Activated T-cell treated with anti-CD3 and anti-CD28 coated beads, Interleukin-2, amount 50 U/mL, for 4 hours (primary cell): ENCODE measurements around the gene TH. TPM values are rescaled to one million over a fixed set of nuclear protein-coding genes. Genes with fewer than 3 reads are reported as not detected.
"Not testable (repeated sequence)": the region's sequence is repeated elsewhere in the genome, so short reads cannot be mapped to it uniquely, and the experiment has no call there.

ENCODE experiments used
- ATAC-seq, 2 donors: fragments of 200-7000 bp; cut with Tn5 transposase; one replicate each; pipeline ENCODE4 v1.10.0; 2021
- DNase-seq: peaks from one replicate; pipeline ENCODE4 v3.0.0-alpha.2; 2020
- H3K27me3 Mint-ChIP-seq: one replicate; pipeline ENCODE4 v1.8.0; 2021; ENCODE audit warnings: low read depth, mixed read lengths
- H3K36me3 Mint-ChIP-seq: one replicate; pipeline ENCODE4 v1.8.0; 2022; ENCODE audit warnings: mixed read lengths; ENCODE audit not compliant: insufficient read depth
- H3K4me1 Mint-ChIP-seq: one replicate; pipeline ENCODE4 v1.8.0; 2021; ENCODE audit warnings: low read depth, mixed read lengths
- H3K4me3 Mint-ChIP-seq: one replicate; pipeline ENCODE4 v1.8.0; 2021; ENCODE audit warnings: mild to moderate bottlenecking, moderate library complexity, mixed read lengths
- H3K9me3 Mint-ChIP-seq: one replicate; pipeline ENCODE4 v1.8.0; 2021; ENCODE audit warnings: mixed read lengths
- total RNA-seq, 3 donors: library from RNA; stranded (reverse); gene quantifications; one replicate each; pipeline ENCODE4 v1.2.1, GENCODE V29; 2021

The TH gene
- total RNA-seq, 3 donors from 2014 or later: not detected

DNA sequence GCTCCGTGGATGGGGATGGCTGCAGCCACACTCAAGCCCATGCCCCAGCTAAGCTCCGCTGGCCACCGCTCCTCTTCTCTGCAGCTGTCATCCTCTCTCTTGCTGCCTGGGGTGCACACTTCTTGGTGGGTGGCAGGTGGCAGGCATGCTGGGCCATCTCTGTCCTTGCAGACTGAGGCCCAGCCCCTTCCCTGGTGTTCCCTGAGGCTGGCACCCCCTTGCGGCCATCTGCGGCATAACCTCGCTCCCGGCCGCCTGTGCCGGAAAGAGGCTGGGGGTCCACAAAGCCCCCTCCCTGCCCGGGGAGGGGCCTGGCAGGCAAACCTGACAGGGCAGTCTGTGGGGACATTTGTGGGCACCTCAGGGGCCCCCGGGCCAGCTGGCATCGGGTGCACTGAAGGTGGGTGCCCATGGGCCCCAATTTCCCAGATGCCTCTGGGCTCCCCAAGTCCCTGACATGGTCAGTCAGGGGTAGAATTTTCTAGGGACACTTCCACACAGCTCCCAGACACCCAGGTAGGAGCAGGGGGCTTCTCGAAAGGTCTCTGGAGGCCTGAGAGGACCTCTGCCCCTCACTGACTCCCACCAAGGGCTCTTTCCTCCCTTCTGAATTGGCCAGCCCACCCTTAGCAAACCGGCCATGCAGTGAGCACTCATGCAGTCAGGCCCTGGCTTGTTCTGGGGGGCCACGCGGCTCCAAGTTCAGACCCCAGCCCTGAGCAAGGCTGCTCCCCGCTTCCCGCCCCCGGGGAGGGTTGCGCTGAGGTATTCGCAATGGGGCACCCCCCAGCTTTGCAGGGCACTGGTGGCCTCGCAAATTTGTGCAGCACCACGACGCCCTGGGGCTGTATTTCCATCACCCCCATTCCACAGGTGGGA, 23.5 kb upstream of the TH start:
- Mint-ChIP-seq H3K27me3 (peaks cover 7% of the 10 kb centered on the region), H3K4me1 (peaks cover 10% of the 10 kb centered on the region), H3K9me3 (no peaks in the 10 kb centered on the region), H3K36me3 (no peaks in the 10 kb centered on the region), H3K4me3 (no peak overlapping the region)
- peak; percentile 48 for DNase-seq
- ATAC-seq: peak; percentile 46 to 48

DNA sequence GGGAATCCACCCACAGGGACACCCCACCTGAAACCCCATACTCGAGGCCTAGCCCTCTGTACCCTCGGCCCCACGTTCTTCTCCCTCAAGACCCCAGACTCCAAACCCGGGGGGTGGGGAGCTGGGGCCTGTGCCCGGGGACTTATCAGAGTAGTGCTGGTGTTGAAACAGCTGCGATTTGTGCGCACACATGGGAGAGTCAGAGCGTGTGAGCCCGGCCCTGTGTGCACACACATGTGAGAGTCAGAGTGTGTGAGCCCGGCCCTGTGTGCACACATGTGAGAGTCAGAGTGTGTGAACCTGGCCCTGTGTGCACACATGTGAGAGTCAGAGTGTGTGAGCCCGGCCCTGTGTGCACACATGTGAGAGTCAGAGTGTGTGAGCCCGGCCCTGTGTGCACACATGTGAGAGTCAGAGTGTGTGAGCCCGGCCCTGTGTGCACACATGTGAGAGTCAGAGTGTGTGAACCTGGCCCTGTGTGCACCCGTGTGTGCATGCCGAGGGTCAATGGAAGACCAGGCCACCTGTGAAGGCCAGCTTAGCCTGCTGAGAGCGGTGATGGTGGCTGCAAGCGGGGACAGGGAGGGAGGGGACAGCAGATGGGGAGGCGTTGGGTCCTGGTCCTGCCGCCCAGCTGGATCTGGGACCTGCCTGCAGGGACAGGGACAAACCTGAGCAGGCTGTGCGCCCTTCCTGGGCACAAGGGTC, 22.4 kb upstream of the TH start:
- H3K9me3 Mint-ChIP-seq, ATAC-seq, H3K27me3 Mint-ChIP-seq, H3K4me1 Mint-ChIP-seq, H3K4me3 Mint-ChIP-seq, DNase-seq, H3K36me3 Mint-ChIP-seq: not testable (repeated sequence)

DNA sequence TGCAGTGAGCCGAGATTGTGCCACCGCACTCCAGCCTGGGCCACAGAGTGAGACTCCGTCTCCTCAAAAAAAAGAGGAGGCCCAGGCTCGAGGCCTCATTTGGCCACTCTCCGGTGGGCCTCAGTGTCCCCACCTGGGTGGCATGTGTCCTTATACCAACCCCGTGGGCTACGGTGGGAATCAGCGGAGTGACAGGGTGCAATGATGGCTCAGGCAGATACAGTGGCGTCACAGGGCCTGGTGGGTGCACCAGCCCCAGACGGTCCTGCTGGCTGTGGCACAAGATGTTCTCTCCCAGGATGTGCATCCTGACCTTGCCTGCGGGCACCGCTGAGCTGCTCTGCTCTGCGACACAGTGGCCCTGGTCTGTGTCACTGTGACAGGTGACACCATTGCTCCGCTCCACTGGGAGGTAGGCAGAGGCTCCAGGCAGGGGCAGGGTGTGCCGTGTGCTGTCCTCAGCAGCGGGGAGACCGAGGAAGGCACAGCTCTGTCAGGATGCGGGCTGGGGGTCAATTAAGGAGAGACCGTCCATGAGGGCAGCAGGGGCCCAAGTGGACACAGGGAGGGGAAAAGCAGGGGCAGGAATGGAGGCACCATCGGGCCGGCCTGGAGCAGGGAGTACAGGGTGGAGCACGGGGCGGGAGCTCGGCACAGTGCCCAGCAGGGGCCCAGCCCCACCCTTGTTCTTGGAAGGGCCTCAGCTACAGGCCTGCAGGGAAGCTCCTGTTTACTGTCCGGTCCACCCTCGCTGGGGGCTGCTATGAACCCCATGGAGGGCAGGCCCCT, 21.7 kb upstream of the TH start:
- H3K4me3 Mint-ChIP-seq: no peak overlapping the region
- no peaks in the 10 kb centered on the region for H3K9me3 Mint-ChIP-seq
- H3K36me3 Mint-ChIP-seq: no peaks in the 10 kb centered on the region
- H3K4me1 Mint-ChIP-seq: peaks cover 10% of the 10 kb centered on the region
- DNase-seq (no peak), ATAC-seq (no peak)
- H3K27me3 Mint-ChIP-seq: peaks cover 13% of the 10 kb centered on the region

DNA sequence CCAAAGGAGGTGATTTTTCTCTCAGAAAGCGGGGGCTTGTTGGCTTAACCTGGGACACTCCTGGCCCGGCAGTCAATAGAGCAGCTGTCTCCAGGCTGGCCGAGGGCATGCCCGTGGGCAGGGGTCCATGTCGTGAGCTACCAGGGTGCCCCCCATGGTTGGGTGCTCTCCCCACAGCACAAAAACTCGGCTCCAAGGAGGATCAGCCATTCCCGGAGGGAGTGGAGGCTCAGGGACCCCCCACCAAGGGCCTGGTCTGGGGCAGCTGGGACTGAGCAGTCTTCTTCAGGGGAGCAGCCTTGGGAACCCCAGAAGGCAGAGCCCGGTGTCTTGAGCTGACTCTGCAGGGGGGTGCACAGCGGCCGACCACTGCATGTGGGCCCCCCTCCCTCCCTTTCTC, 20.8 kb upstream of the TH start:
- ATAC-seq (no peak), DNase-seq (no peak)
- peaks cover 13% of the 10 kb centered on the region for H3K27me3 Mint-ChIP-seq
- H3K36me3 Mint-ChIP-seq: no peaks in the 10 kb centered on the region
- H3K9me3 Mint-ChIP-seq: no peaks in the 10 kb centered on the region
- H3K4me1 Mint-ChIP-seq: peaks cover 10% of the 10 kb centered on the region
- H3K4me3 Mint-ChIP-seq: no peak overlapping the region

DNA sequence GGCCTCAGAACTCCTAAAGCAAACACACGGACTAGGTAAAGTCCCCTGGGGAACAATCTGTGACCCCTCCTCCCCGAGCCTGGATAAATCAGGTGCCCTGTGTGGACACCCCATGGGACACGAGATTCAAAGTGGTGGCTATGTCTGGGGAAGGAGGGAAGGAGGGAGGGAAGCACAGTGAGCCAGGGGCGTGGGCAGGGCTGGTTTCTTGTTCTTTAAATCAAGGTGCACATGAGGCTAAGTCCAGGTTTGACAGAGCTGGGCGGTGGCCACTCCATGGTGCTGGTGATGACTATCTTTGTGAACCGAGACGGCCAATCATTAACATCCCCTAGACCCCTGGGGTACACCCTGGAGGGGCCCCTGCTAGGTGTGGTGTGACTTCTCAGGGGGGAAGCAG, 20.3 kb upstream of the TH start:
- ATAC-seq (no peak), DNase-seq (no peak)
- Mint-ChIP-seq H3K4me1 (peaks cover 7% of the 10 kb centered on the region), H3K9me3 (no peaks in the 10 kb centered on the region), H3K36me3 (no peaks in the 10 kb centered on the region), H3K4me3 (no peak overlapping the region), H3K27me3 (peaks cover 13% of the 10 kb centered on the region)

DNA sequence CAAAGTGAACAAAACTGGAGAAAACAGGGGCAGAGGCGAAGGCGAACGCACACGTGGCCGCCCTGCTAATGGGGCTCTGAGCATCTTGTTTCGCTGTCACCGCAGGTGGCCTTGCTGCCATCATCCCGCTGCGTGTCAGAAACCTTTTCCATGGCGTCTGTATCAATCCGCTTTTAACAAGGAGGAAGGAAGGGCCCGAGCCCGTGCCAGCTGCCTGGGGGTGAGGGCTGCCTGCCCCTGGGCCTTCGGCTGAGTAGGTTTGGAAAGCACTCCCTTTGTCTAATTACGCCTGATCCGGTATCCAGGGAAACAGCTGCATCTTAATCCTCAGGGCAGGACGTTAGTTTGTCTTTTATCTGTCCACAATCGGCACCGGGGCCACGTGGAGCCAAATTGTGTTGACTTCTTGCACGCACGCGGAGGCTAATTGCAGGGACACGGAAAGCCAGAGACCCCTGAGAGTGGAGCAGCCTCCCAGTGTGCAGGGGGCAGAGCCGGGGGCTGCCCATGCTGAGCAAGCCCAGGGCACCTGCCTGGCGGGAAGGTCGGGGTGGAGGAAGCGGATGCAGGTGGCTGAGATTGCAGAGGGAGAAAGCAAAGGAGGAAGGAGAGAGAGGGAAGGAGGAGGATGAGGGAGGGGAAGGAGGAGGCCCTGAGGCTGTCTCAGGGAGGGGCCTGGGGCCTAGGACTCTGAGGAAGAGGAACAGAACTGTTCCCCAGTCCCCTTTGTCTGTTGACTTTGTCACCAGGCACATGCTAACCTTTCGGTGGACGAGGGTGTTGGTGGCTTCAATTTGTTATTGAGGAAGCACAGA, 19.2 kb upstream of the TH start:
- Mint-ChIP-seq H3K9me3 (no peaks in the 10 kb centered on the region), H3K27me3 (peaks cover 7% of the 10 kb centered on the region), H3K36me3 (no peaks in the 10 kb centered on the region), H3K4me1 (no peaks in the 10 kb centered on the region), H3K4me3 (no peak overlapping the region)
- DNase-seq (no peak), ATAC-seq (no peak)

DNA sequence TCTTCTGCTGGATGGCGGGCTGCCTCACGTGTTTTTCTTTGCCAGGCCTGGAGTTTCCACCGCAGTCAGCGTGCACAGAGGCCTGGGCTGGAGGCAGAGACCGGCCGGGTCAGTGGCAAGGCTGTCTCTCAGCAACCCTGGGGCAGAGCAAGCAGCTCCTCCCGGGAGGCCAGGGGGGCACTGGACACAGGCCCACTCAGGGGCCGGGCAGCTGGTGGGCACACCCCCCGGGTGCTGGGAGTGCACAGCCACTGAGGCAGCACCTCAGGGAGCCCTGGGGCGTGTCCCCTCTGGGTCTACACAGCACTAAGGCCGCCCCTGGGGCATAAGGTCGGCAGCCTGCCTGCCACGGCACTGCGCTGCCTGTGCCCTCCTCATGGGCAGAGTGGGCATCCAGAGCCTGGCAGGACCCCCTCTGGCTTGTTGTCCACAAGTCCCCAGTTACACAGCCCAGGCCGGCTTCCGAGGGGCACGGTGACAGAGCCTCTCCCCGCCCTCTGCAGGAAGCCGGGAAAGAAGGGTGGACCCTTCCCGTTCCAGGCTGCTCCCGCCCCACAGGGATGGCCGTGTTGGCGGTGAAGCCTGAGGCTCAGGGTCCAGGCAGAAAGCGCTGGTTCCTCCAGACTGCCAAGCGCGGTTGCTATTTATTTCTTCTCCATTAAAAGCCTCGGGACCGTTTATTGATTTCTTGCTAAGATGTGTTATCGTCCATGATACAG, 18.5 kb upstream of the TH start:
- Mint-ChIP-seq H3K4me3 (no peak overlapping the region), H3K36me3 (no peaks in the 10 kb centered on the region), H3K4me1 (no peaks in the 10 kb centered on the region), H3K9me3 (no peaks in the 10 kb centered on the region), H3K27me3 (peaks cover 8% of the 10 kb centered on the region)
- DNase-seq (no peak), ATAC-seq (no peak)

DNA sequence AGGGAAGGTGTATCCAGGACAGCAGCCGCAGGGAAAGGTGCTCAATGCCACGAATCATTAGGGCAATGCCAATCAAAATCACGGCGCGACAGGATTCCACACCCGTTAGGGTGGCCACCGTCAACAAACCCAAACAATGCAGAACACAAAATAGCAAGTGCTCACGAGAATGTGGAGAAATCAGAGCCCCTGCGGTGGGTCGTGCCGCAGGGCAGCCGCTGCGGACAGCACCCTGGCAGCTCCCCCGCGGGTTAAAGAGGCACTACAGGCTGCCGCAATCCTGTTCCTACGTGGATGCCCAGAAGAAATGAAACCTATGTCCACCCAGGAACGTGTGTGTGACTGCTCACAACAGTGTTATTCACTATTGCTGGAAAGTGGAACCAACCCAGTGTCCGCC, 17.1 kb upstream of the TH start:
- Mint-ChIP-seq H3K9me3 (no peaks in the 10 kb centered on the region), H3K36me3 (no peaks in the 10 kb centered on the region)
- no peak for ATAC-seq

DNA sequence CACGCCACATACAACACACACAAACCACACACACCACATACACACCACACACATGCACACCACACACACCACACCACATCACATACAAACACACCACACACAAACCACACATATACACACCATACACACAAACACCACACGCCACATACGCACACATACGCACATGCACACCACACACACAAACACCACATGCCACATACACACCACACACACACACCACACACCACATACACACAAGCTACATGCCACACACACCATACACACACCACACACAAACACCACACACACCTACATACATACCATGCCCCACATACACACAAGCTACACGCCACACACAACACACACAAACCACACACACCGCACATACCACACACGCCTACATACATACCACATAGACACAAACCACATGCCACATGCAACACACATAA, 15.7 kb upstream of the TH start:
- Mint-ChIP-seq H3K4me1 (no peaks in the 10 kb centered on the region), H3K27me3 (peaks cover 14% of the 10 kb centered on the region), H3K4me3 (no peak overlapping the region), H3K9me3 (no peaks in the 10 kb centered on the region), H3K36me3 (no peaks in the 10 kb centered on the region)
- DNase-seq (no peak), ATAC-seq (peak in 1 of 2 donors; percentile 32)

More for the DNA sequence above, 17.1 kb upstream of the TH start:
- Mint-ChIP-seq H3K4me3 (no peak overlapping the region), H3K27me3 (peaks cover 14% of the 10 kb centered on the region), H3K4me1 (no peaks in the 10 kb centered on the region)
- no peak for DNase-seq

DNA sequence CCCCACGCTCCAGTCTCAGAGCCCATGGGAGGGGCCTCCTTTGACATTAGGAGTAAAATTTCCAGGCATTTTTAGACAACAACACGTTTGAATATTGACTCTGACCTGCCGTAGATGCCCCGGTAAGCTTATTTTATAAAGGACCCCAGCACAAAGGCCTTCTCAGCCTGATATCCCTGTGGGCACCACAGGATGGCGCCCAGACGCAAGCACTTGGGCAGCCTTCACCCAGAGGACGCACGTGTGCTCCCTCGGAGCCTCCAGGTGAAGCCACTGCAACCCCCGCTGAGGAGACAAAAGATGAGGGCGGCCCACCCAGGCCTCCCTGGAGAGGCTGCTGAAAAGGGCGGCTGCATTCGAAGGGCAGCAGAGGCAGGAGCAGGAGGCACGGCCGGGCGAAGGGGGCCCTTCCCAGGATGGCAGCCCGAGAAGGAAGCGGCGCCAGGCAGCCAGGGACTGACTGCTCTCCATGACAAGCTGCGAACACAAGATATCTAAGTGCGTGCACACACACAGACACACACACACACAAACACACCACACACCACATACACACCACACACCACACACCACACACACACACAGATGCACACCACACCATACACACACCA, 15.2 kb upstream of the TH start:
- H3K36me3 Mint-ChIP-seq: no peaks in the 10 kb centered on the region
- DNase-seq (peak; percentile 22), ATAC-seq (peak; percentile 89 to 91)
- no peak overlapping the region for H3K4me3 Mint-ChIP-seq
- peaks cover 14% of the 10 kb centered on the region for H3K27me3 Mint-ChIP-seq
- no peaks in the 10 kb centered on the region for H3K4me1 Mint-ChIP-seq
- no peaks in the 10 kb centered on the region for H3K9me3 Mint-ChIP-seq

DNA sequence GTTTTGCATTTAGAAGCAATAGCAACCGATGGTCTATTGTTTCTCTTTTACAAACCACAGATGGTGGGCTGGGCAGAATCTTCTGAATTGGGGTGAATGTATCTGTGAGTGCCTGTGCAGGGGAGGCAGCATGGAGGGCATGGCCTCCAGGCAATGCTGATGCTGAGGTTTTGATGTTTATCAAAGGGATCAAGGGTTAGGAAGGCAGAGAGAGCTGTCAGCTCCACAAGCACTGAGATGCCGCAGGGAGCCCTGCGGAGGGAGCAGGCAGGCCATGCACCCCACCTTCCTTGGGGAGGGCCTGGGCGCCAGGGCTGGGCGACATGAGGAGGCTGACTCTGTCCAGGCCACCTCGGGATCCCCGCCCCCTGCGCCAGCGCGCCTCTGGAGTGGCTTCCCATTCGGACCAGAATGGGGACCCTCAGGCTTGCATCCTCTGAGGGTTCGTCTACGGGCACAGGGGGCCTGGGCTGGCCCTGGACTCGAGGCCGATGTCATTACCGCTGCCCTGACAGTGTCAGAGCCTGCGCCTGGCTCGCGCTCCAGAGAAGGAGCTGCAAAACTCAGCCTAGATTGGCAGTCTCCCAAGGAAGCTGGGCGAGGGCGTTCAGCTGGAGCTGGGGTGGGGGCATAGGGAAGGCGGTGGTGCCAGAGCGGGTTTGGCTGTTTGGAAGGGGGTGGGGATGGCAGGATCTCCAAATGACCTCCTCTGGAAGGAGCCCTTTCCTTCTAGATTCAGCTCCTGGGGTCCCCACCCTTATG, 13.9 kb upstream of the TH start:
- Mint-ChIP-seq H3K4me3 (no peak overlapping the region), H3K27me3 (peaks cover 14% of the 10 kb centered on the region), H3K9me3 (no peaks in the 10 kb centered on the region), H3K4me1 (no peaks in the 10 kb centered on the region), H3K36me3 (no peaks in the 10 kb centered on the region)
- DNase-seq: no peak
- no peak for ATAC-seq

DNA sequence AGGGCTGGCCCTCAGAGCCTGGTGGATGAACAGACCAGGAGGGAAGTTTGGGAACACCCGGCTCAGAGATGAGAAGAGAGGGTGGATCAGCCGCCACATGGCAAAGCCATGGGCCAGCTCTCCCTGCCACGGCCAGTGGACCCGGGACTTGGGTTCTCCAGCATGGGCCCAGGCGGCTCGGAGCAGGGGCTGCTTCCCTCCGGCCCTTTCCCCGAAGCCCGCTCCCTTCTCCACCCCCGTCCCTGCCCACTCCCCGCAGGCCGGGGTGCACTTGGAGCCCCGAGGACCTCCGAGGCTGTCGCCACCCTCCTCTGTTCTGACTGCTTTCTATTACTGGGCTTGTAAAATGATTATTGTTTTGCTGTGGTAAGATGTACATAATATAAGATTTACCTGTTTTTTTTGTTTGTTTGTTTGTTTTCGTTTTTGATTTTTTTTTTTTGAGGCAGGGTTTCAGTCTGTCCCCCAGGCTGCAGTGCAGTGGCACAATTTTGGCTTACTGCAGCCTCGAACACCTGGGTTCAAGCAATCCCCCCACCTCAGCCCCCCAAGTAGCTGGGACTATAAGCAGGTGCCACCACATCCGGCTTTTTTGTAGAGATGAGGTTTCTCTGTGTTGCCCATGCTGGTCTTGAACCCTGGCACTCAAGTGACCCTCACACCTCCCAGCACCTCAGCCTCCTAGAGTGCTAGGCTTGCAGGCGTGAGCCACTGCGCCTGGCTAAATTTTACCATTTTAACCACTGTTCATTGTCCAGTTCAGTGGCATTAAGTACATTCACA, 11.3 kb upstream of the TH start:
- Mint-ChIP-seq H3K9me3 (no peaks in the 10 kb centered on the region), H3K4me1 (no peaks in the 10 kb centered on the region), H3K4me3 (no peak overlapping the region), H3K27me3 (peaks cover 8% of the 10 kb centered on the region), H3K36me3 (no peaks in the 10 kb centered on the region)
- DNase-seq (no peak), ATAC-seq (no peak)
